GM23338 (cell line): Measurements from ENCODE around the gene RNF34. TPM values are rescaled to one million over a fixed set of nuclear protein-coding genes. Genes with fewer than 3 reads are reported as not detected.

Source experiments
- ATAC-seq: fragments of 200-7000 bp; cut with Tn5 transposase; 3 replicates; pipeline ENCODE4 v1.9.1; 2020
- DNase-seq: peaks from one replicate; pipeline ENCODE4 v3.0.0-alpha.2; 2015; ENCODE audit warnings: low spot score
- H2AFZ ChIP-seq: fragments of 200-600 bp; sonication (generic); 2 replicates; pipeline ENCODE4 v1.8.0; 2016; ENCODE audit warnings: antibody characterized with exemption, mild to moderate bottlenecking, moderate library complexity
- H3F3A ChIP-seq: fragments of 200-600 bp; sonication (generic); replicated peaks from 2 replicates; pipeline ENCODE4 v1.8.0; 2017; ENCODE audit warnings: antibody characterized with exemption, mixed run types, low read depth
- H3K27ac ChIP-seq: fragments of 200-600 bp; sonication (generic); 2 replicates; pipeline ENCODE4 v1.6.1; 2016; ENCODE audit warnings: low read depth
- H3K27me3 ChIP-seq: fragments of 200-600 bp; sonication (generic); 2 replicates; pipeline ENCODE4 v1.8.0; 2016; ENCODE audit warnings: mild to moderate bottlenecking, mixed run types, moderate library complexity; ENCODE audit not compliant: insufficient read depth
- H3K36me3 ChIP-seq: fragments of 200-600 bp; sonication (generic); 2 replicates; pipeline ENCODE4 v1.8.0; 2016; ENCODE audit warnings: mild to moderate bottlenecking; ENCODE audit not compliant: insufficient read depth
- H3K4me1 ChIP-seq: fragments of 200-600 bp; sonication (generic); 2 replicates; pipeline ENCODE4 v1.8.0; 2016; ENCODE audit warnings: mild to moderate bottlenecking, moderate library complexity; ENCODE audit not compliant: insufficient read depth
- H3K4me2 ChIP-seq: fragments of 200-600 bp; sonication (generic); 2 replicates; pipeline ENCODE4 v1.7.1; 2017; ENCODE audit warnings: mixed run types
- H3K4me3 ChIP-seq: fragments of 200-600 bp; sonication (generic); 2 replicates; pipeline ENCODE4 v1.6.1; 2016; ENCODE audit warnings: mixed run types
- H3K79me2 ChIP-seq: fragments of 200-600 bp; sonication (generic); replicated peaks from 2 replicates; pipeline ENCODE4 v1.8.0; 2017; ENCODE audit warnings: mild to moderate bottlenecking; ENCODE audit not compliant: insufficient read depth
- H3K9me2 ChIP-seq: fragments of 200-600 bp; sonication (generic); 2 replicates; pipeline ENCODE4 v1.8.0; 2017; ENCODE audit not compliant: insufficient read depth
- H4K20me1 ChIP-seq: fragments of 200-600 bp; sonication (generic); replicated peaks from 2 replicates; pipeline ENCODE4 v1.8.0; 2017; ENCODE audit warnings: mild to moderate bottlenecking; ENCODE audit not compliant: insufficient read depth
- H3K27ac Mint-ChIP-seq: 2 replicates; pipeline ENCODE4 v1.8.0; 2020; ENCODE audit warnings: inconsistent platforms, mild to moderate bottlenecking, moderate library complexity, mixed read lengths
- H3K27me3 Mint-ChIP-seq: 3 replicates; pipeline ENCODE4 v1.8.0; 2022; ENCODE audit warnings: low read depth, mild to moderate bottlenecking, moderate library complexity, mixed read lengths, inconsistent platforms; ENCODE audit not compliant: insufficient read depth, poor library complexity
- H3K36me3 Mint-ChIP-seq: 3 replicates; pipeline ENCODE4 v1.8.0; 2021; ENCODE audit warnings: low read depth, mild to moderate bottlenecking, inconsistent platforms, moderate library complexity, mixed read lengths
- H3K4me1 Mint-ChIP-seq: 3 replicates; pipeline ENCODE4 v1.8.0; 2020; ENCODE audit warnings: mild to moderate bottlenecking, inconsistent platforms, mixed read lengths
- H3K4me3 Mint-ChIP-seq: 3 replicates; pipeline ENCODE4 v1.8.0; 2021; ENCODE audit warnings: moderate library complexity, mild to moderate bottlenecking, inconsistent platforms, mixed read lengths
- H3K9me3 Mint-ChIP-seq: 3 replicates; pipeline ENCODE4 v1.8.0; 2020; ENCODE audit warnings: moderate library complexity, mild to moderate bottlenecking, inconsistent platforms, mixed read lengths
- CREB1 ChIP-seq: fragments of 250-450 bp; sonication (Bioruptor Pico); IDR thresholded peaks from 2 replicates; pipeline ENCODE4 v1.5.0; 2020; ENCODE audit warnings: low read depth, mild to moderate bottlenecking, moderate library complexity
- EZH2 ChIP-seq: fragments of 200-600 bp; sonication (generic); IDR thresholded peaks from one replicate; pipeline ENCODE4 v1.8.0; 2017; ENCODE audit warnings: antibody characterized with exemption, mild to moderate bottlenecking, low read depth; ENCODE audit not compliant: unreplicated experiment
- EZH2phosphoT487 ChIP-seq: fragments of 200-600 bp; sonication (generic); IDR thresholded peaks from one replicate; pipeline ENCODE4 v1.8.1; 2018; ENCODE audit warnings: antibody characterized with exemption; ENCODE audit not compliant: unreplicated experiment
- JUNB ChIP-seq: IDR thresholded peaks from one replicate; pipeline ENCODE4 v1.6.1; 2016; ENCODE audit warnings: antibody characterized with exemption; ENCODE audit not compliant: unreplicated experiment
- NANOG ChIP-seq: IDR thresholded peaks from 2 replicates; pipeline ENCODE4 v1.6.1; 2016; ENCODE audit warnings: antibody characterized with exemption, borderline replicate concordance
- POLR2AphosphoS5 ChIP-seq: IDR thresholded peaks from 2 replicates; pipeline ENCODE4 v1.6.1; 2016; ENCODE audit warnings: antibody characterized with exemption, low read depth
- STAT1 ChIP-seq: IDR thresholded peaks from one replicate; pipeline ENCODE4 v1.6.1; 2016; ENCODE audit warnings: antibody characterized with exemption; ENCODE audit not compliant: unreplicated experiment
- ZNF114 ChIP-seq: fragments of 250-450 bp; sonication (Bioruptor Pico); IDR thresholded peaks from 2 replicates; pipeline ENCODE4 v1.5.0; 2020; ENCODE audit warnings: mild to moderate bottlenecking, moderate library complexity
- ZNF331 ChIP-seq: fragments of 250-450 bp; sonication (Bioruptor Pico); IDR thresholded peaks from 2 replicates; pipeline ENCODE4 v1.5.0; 2020; ENCODE audit warnings: low read depth, mild to moderate bottlenecking, moderate library complexity
- ZNF462 ChIP-seq: fragments of 250-450 bp; sonication (Bioruptor Pico); IDR thresholded peaks from 2 replicates; pipeline ENCODE4 v1.5.0; 2020; ENCODE audit warnings: mild to moderate bottlenecking, moderate library complexity
- polyA plus RNA-seq: library from polyadenylated mRNA; unstranded; fragments of >200 nt; fragmentation: Nextera tagmentation; extraction: Ambion mirVana; gene quantifications from 2 replicates; pipeline ENCODE4 v1.2.1, GENCODE V29; 2016
- total RNA-seq: library from RNA; depleted of rRNA; stranded (reverse); fragments of >200 nt; shearing (Covaris generic); gene quantifications from 2 replicates; pipeline ENCODE4 v1.2.3, GENCODE V29; 2014
- TF ChIP-seq, protein P1 (sequence below): IDR thresholded peaks from one replicate; pipeline ENCODE4 v1.6.1; 2018; ENCODE audit warnings: antibody characterized with exemption; ENCODE audit not compliant: unreplicated experiment
- TF ChIP-seq, protein P2 (sequence below), 2 experiments: fragments of 200-600 bp in 1 of 2; sonication (generic) in 1 of 2; conservative IDR thresholded peaks; 2 replicates each; pipeline versions ENCODE4 v1.5.1 to v1.6.1; 2016 to 2017; ENCODE audit warnings: antibody characterized with exemption in 2 of 2, low read depth in 2 of 2, mild to moderate bottlenecking in 2 of 2, moderate library complexity in 1 of 2
- TF ChIP-seq, protein P3 (sequence below): IDR thresholded peaks from 2 replicates; pipeline ENCODE4 v1.6.1; 2016; ENCODE audit warnings: antibody characterized with exemption

Gene RNF34
- total and polyA plus RNA-seq, 2 experiments from 2014 or later: 47.2 to 63.3 TPM

DNA sequence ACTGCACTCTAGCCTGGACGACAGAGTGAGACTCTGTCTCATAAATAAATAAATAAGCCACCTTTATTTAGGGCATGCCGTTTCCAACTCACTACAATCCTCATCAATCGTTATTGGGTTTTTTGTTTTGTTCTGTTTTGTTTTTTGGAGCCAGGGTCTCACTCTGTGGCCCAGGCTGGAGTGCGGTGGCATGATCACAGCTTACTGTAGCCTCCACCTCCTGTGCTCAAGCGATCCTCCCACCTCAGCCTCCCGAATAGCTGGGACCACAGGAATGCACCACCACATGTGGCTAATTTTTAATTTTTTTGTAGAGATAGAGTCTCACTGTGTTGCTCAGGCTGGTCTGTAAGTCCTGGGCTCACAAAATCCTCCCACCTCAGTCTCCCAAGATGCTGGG lies 44.1 kb upstream of the RNF34 start:
- no peaks in the 10 kb centered on the region; the same call in none of the 3 replicates for H3K4me1 Mint-ChIP-seq
- no peak for ATAC-seq

More for the DNA sequence above, 44.1 kb upstream of the RNF34 start:
- H3K27me3 ChIP-seq: no peaks in the 10 kb centered on the region
- Mint-ChIP-seq H3K9me3 (no peaks in the 10 kb centered on the region), H3K36me3 (no peaks in the 10 kb centered on the region), H3K4me3 (no peak overlapping the region), H3K27me3 (peaks cover 2% of the 10 kb centered on the region), H3K27ac (no peak overlapping the region)
- H3F3A ChIP-seq: no peaks in the 10 kb centered on the region
- no peaks in the 10 kb centered on the region for H4K20me1 ChIP-seq
- no peak for TF ChIP-seq ZNF331 (CRISPR knock-in tag)
- TF ChIP-seq ZNF462 (CRISPR knock-in tag): no peak
- TF ChIP-seq, protein P1, sequence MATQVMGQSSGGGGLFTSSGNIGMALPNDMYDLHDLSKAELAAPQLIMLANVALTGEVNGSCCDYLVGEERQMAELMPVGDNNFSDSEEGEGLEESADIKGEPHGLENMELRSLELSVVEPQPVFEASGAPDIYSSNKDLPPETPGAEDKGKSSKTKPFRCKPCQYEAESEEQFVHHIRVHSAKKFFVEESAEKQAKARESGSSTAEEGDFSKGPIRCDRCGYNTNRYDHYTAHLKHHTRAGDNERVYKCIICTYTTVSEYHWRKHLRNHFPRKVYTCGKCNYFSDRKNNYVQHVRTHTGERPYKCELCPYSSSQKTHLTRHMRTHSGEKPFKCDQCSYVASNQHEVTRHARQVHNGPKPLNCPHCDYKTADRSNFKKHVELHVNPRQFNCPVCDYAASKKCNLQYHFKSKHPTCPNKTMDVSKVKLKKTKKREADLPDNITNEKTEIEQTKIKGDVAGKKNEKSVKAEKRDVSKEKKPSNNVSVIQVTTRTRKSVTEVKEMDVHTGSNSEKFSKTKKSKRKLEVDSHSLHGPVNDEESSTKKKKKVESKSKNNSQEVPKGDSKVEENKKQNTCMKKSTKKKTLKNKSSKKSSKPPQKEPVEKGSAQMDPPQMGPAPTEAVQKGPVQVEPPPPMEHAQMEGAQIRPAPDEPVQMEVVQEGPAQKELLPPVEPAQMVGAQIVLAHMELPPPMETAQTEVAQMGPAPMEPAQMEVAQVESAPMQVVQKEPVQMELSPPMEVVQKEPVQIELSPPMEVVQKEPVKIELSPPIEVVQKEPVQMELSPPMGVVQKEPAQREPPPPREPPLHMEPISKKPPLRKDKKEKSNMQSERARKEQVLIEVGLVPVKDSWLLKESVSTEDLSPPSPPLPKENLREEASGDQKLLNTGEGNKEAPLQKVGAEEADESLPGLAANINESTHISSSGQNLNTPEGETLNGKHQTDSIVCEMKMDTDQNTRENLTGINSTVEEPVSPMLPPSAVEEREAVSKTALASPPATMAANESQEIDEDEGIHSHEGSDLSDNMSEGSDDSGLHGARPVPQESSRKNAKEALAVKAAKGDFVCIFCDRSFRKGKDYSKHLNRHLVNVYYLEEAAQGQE: no peak
- TF ChIP-seq CREB1 (CRISPR knock-in tag): no peak
- TF ChIP-seq POLR2AphosphoS5: no peak
- no peak for TF ChIP-seq EZH2phosphoT487
- TF ChIP-seq, protein P2, sequence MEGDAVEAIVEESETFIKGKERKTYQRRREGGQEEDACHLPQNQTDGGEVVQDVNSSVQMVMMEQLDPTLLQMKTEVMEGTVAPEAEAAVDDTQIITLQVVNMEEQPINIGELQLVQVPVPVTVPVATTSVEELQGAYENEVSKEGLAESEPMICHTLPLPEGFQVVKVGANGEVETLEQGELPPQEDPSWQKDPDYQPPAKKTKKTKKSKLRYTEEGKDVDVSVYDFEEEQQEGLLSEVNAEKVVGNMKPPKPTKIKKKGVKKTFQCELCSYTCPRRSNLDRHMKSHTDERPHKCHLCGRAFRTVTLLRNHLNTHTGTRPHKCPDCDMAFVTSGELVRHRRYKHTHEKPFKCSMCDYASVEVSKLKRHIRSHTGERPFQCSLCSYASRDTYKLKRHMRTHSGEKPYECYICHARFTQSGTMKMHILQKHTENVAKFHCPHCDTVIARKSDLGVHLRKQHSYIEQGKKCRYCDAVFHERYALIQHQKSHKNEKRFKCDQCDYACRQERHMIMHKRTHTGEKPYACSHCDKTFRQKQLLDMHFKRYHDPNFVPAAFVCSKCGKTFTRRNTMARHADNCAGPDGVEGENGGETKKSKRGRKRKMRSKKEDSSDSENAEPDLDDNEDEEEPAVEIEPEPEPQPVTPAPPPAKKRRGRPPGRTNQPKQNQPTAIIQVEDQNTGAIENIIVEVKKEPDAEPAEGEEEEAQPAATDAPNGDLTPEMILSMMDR (conservative IDR thresholded peaks at IDR 0.05; ENCODE audit: low read depth in 2 of 2): no peak
- TF ChIP-seq, protein P3, sequence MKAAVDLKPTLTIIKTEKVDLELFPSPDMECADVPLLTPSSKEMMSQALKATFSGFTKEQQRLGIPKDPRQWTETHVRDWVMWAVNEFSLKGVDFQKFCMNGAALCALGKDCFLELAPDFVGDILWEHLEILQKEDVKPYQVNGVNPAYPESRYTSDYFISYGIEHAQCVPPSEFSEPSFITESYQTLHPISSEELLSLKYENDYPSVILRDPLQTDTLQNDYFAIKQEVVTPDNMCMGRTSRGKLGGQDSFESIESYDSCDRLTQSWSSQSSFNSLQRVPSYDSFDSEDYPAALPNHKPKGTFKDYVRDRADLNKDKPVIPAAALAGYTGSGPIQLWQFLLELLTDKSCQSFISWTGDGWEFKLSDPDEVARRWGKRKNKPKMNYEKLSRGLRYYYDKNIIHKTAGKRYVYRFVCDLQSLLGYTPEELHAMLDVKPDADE: no peak
- TF ChIP-seq ZNF114 (CRISPR knock-in tag): no peak
- TF ChIP-seq EZH2: no peak
- no peak for TF ChIP-seq STAT1
- TF ChIP-seq NANOG: no peak
- no peak for TF ChIP-seq JUNB
- DNase-seq: no peak
- H3K9me2 ChIP-seq: no peaks in the 10 kb centered on the region
- H3K36me3 ChIP-seq: no peaks in the 10 kb centered on the region
- peaks cover 11% of the 10 kb centered on the region for H3K79me2 ChIP-seq
- no peaks in the 10 kb centered on the region for H3K4me1 ChIP-seq
- H3K4me2 ChIP-seq: no peak overlapping the region
- no peak overlapping the region for H2AFZ ChIP-seq
- no peak overlapping the region for H3K4me3 ChIP-seq
- H3K27ac ChIP-seq: no peak overlapping the region
